Endometrial microvascular endothelial cells (primary cell): ENCODE results near the gene PCDHB16. TPM values are rescaled to one million over a fixed set of nuclear protein-coding genes. Genes with fewer than 3 reads are reported as not detected.
"Not testable (repeated sequence)": the region's sequence is repeated elsewhere in the genome, so short reads cannot be mapped to it uniquely, and the experiment has no call there.

ENCODE experiments used
- in situ Hi-C: cut with HindIII; loops from 2 replicates; pipeline ENCODE4 v1.10.0; 2017; ENCODE audit warnings: low sequenced_read_pairs, low pct_unique_long_range_greater_than_20kb; ENCODE audit errors: inconsistent ontology term
- total RNA-seq: library from RNA; depleted of rRNA; stranded (reverse); fragments of >200 nt; gene quantifications from one replicate; pipeline ENCODE4 v1.2.3, GENCODE V29; 2015; ENCODE audit errors: inconsistent ontology term

The PCDHB16 gene
- total RNA-seq, 1 donor from 2014 or later: 0.28 TPM

DNA sequence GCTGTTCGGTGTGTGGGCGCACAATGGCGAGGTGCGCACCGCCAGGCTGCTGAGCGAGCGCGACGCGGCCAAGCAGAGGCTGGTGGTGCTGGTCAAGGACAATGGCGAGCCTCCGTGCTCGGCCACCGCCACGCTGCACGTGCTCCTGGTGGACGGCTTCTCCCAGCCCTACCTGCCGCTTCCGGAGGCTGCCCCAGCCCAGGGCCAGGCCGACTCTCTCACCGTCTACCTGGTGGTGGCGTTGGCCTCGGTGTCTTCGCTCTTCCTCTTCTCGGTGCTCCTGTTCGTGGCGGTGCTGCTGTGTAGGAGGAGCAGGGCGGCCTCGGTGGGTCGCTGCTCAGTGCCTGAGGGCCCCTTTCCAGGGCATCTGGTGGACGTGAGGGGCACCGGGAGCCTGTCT is 2.3 kb upstream of the PCDHB16 start:
- in situ Hi-C loops: not testable (repeated sequence)

DNA sequence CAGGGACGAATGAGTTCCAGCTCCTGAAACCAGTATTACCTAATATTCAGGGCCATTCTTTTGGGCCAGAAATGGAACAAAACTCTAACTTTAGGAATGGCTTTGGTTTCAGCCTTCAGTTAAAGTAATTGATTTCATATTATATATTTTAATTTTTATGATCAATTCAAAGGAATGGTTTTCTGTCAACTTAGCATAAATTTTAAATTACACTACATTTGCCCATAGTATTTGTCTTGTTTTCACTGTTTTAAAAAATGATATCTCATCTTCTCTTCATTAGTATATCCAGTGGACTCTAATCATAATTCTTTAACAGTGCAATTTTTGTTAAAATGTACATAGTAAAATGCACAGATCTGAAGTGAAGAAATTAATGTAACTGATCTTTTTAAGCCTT is 1.9 kb upstream of the PCDHB16 start:
- in situ Hi-C loops: no loop called here

DNA sequence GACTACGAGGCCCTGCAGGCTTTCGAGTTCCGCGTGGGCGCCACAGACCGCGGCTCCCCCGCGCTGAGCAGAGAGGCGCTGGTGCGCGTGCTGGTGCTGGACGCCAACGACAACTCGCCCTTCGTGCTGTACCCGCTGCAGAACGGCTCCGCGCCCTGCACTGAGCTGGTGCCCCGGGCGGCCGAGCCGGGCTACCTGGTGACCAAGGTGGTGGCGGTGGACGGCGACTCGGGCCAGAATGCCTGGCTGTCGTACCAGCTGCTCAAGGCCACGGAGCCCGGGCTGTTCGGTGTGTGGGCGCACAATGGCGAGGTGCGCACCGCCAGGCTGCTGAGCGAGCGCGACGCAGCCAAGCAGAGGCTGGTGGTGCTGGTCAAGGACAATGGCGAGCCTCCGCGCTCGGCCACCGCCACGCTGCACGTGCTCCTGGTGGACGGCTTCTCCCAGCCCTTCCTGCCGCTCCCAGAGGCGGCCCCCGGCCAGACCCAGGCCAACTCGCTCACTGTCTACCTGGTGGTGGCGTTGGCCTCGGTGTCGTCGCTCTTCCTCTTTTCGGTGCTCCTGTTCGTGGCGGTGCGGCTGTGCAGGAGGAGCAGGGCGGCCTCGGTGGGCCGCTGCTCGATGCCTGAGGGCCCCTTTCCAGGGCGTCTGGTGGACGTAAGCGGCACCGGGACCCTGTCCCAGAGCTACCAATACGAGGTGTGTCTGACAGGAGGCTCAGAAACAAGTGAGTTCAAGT is 2.1 kb downstream of the PCDHB16 start:
- in situ Hi-C loops: not testable (repeated sequence)

- in situ Hi-C loops: no loop called here
Measured at GRCh38 chr5:141186897-141187512, 4.8 kb downstream of the PCDHB16 start, which contains the start of gene PCDHB9. Gene PCDHB9, plus strand, starts transcription at chr5:141187161. Its CDS starts 158 bp downstream, at chr5:141187319.

DNA sequence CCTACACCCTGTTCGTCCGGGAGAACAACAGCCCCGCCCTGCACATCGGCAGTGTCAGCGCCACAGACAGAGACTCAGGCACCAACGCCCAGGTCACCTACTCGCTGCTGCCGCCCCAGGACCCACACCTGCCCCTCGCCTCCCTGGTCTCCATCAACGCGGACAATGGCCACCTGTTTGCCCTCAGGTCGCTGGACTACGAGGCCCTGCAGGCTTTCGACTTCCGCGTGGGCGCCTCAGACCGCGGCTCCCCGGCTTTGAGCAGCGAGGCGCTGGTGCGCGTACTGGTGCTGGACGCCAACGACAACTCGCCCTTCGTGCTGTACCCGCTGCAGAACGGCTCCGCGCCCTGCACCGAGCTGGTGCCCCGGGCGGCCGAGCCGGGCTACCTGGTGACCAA is 6.5 kb downstream of the PCDHB16 start:
- in situ Hi-C loops: not testable (repeated sequence)

- in situ Hi-C loops: not testable (repeated sequence)
Measured at GRCh38 chr5:141189131-141189530, 6.9 kb downstream of the PCDHB16 start.

DNA sequence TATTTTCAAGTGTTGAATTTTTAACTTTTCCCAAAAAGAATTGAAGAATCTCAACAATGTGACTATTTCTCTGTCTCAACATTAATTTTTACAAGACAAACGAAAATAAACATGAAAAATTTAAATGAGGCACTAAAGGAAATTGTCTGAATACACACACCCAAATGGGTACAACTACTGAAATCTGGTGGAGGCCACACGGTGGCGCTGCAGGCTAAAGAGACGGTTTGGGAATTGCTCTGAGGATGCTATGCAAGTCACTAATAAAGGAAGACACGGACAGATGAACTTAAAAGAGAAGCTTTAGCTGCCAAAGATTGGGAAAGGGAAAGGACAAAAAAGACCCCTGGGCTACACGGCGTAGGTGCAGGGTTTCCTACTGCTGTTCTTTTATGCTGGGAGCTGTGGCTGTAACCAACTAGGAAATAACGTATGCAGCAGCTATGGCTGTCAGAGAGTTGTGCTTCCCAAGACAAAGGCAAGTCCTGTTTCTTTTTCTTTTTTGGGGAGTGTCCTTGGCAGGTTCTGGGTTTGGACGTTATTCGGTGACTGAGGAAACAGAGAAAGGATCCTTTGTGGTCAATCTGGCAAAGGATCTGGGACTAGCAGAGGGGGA is 10.0 kb downstream of the PCDHB16 start, which contains the start of gene PCDHB10:
TSS of gene PCDHB10 (plus strand) at position 244 of the 616 bp plus-strand sequence. CDS start at position 444, 200 bp downstream.
- in situ Hi-C loops: no loop called here

DNA sequence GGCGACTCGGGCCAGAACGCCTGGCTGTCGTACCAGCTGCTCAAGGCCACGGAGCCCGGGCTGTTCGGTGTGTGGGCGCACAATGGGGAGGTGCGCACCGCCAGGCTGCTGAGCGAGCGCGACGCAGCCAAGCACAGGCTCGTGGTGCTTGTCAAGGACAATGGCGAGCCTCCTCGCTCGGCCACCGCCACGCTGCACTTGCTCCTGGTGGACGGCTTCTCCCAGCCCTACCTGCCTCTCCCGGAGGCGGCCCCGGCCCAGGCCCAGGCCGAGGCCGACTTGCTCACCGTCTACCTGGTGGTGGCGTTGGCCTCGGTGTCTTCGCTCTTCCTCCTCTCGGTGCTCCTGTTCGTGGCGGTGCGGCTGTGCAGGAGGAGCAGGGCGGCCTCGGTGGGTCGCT is 12.1 kb downstream of the PCDHB16 start:
- in situ Hi-C loops: not testable (repeated sequence)

- in situ Hi-C loops: no loop called here
Measured at GRCh38 chr5:141196363-141196762, 14.2 kb downstream of the PCDHB16 start.

GRCh38 chr5:141199359-141200235 is 17.4 kb downstream of the PCDHB16 start, which contains the start of gene PCDHB11:
Gene PCDHB11, plus strand, starts transcription at chr5:141199627. Its CDS starts 148 bp downstream, at chr5:141199775.
- in situ Hi-C loops: no loop called here

DNA sequence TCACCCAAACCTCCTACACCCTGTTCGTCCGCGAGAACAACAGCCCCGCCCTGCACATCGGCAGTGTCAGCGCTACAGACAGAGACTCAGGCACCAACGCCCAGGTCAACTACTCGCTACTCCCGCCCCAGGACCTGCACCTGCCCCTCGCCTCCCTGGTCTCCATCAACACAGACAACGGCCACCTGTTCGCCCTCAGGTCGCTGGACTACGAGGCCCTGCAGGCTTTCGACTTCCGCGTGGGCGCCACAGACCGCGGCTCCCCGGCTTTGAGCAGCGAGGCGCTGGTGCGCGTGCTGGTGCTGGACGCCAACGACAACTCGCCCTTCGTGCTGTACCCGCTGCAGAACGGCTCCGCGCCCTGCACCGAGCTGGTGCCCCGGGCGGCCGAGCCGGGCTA is 18.9 kb downstream of the PCDHB16 start:
- in situ Hi-C loops: not testable (repeated sequence)

DNA sequence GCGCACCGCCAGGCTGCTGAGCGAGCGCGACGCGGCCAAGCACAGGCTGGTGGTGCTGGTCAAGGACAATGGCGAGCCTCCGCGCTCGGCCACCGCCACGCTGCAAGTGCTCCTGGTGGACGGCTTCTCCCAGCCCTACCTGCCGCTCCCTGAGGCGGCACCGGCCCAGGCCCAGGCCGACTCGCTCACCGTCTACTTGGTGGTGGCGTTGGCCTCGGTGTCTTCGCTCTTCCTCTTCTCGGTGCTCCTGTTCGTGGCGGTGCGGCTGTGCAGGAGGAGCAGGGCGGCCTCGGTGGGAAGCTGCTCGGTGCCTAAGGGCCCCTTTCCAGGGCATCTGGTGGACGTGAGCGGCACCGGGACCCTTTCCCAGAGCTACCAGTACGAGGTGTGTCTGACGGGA is 19.5 kb downstream of the PCDHB16 start:
- in situ Hi-C loops: not testable (repeated sequence)

DNA sequence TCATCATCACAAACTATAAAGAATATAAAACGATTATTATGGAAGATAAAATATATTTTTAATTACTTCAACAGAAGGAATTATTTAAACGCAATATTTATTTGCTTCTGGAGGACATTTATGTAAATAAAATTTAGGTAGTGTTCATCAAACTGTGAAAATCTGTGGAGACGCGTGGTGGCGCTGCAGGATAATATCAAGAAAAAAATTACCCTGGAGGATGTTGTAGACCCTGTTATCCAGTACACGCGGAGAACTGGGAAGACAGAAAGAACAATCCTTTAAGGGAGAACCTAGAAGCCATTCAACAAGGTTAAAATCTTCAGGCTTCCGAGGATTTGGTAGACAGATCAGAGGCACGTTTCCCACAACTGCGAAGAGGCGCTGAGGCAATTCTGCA is 26.3 kb downstream of the PCDHB16 start, which contains the start of gene PCDHB12:
TSS of gene PCDHB12 (plus strand) at position 242 of the 400 bp plus-strand sequence. CDS start 189 bp downstream, outside the sequence.
- in situ Hi-C loops: no loop called here

GRCh38 chr5:141210281-141210680 is 28.1 kb downstream of the PCDHB16 start:
- in situ Hi-C loops: not testable (repeated sequence)

- in situ Hi-C loops: not testable (repeated sequence)
Measured at GRCh38 chr5:141210849-141211248, 28.7 kb downstream of the PCDHB16 start.

DNA sequence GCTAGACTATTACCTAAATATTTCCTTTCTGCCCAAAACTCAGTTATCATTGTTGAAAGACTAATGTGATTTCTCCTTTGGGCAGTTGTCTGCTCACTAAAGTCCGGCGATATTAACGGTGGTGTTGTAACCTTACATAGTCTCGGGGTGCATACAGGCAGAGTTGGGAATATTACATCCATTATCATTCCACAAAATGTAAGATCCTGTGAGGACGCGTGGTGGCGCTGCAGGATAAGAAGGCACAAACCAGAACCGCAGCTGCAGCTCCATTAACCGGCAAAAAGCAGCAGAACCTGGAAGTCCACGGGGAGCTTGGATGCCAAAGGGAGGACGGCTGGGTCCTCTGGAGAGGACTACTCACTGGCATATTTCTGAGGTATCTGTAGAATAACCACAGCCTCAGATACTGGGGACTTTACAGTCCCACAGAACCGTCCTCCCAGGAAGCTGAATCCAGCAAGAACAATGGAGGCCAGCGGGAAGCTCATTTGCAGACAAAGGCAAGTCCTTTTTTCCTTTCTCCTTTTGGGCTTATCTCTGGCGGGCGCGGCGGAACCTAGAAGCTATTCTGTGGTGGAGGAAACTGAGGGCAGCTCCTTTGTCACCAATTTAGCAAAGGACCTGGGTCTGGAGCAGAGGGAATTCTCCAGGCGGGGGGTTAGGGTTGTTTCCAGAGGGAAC is 31.6 kb downstream of the PCDHB16 start, which contains the start of gene PCDHB13:
TSS of gene PCDHB13 (plus strand) at position 264 of the 684 bp plus-strand sequence. CDS start at position 469, 205 bp downstream.
- in situ Hi-C loops: not testable (repeated sequence)

DNA sequence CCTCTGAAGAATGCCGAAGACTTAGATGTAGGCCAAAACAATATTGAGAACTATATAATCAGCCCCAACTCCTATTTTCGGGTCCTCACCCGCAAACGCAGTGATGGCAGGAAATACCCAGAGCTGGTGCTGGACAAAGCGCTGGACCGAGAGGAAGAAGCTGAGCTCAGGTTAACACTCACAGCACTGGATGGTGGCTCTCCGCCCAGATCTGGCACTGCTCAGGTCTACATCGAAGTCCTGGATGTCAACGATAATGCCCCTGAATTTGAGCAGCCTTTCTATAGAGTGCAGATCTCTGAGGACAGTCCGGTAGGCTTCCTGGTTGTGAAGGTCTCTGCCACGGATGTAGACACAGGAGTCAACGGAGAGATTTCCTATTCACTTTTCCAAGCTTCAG is 32.4 kb downstream of the PCDHB16 start:
- in situ Hi-C loops: not testable (repeated sequence)

- in situ Hi-C loops: not testable (repeated sequence)
Measured at GRCh38 chr5:141215504-141215903, 33.3 kb downstream of the PCDHB16 start.
